Measurements from ENCODE around the gene PLCL2. TPM values are rescaled to one million over a fixed set of nuclear protein-coding genes. Genes with fewer than 3 reads are reported as not detected.
"Not testable (repeated sequence)": the region's sequence is repeated elsewhere in the genome, so short reads cannot be mapped to it uniquely, and the experiment has no call there.

PLCL2 gene
- total RNA-seq, 4 donors from 2014 or later = 5.1 to 12.3 (median 6.9) TPM

DNA sequence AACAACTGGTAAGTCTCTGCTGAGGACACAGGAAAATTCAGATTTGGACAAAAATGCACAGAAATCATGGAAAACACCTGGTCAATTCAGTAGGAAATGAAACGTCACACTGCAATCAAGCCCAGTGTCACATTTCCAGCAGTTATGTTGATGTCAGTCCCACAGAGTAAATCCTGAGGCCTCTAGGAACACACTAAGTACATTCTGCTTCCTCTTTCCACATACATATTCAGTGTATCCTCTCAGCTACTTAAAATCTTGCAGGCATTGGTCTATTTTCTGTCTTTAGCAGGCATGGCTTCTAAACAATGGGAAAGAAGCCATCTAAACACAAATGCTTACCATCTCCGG, 207.8 kb downstream of the PLCL2 start:
- H3K27me3 ChIP-seq = no peaks in the 10 kb centered on the region
- no peak overlapping the region for H3K27ac ChIP-seq
- 60 to 75% methylated on average over 1 of the region's 2 CpGs for WGBS, 2 donors (ENCODE audit: low coverage in 1 of 2)
- ATAC-seq = no peak
- H3K4me3 ChIP-seq = no peak overlapping the region
- TF ChIP-seq, protein P1, sequence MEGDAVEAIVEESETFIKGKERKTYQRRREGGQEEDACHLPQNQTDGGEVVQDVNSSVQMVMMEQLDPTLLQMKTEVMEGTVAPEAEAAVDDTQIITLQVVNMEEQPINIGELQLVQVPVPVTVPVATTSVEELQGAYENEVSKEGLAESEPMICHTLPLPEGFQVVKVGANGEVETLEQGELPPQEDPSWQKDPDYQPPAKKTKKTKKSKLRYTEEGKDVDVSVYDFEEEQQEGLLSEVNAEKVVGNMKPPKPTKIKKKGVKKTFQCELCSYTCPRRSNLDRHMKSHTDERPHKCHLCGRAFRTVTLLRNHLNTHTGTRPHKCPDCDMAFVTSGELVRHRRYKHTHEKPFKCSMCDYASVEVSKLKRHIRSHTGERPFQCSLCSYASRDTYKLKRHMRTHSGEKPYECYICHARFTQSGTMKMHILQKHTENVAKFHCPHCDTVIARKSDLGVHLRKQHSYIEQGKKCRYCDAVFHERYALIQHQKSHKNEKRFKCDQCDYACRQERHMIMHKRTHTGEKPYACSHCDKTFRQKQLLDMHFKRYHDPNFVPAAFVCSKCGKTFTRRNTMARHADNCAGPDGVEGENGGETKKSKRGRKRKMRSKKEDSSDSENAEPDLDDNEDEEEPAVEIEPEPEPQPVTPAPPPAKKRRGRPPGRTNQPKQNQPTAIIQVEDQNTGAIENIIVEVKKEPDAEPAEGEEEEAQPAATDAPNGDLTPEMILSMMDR (IDR thresholded peaks at IDR 0.05) = no peak
- TF ChIP-seq EP300 (IDR thresholded peaks at IDR 0.05) = no peak
- no peak for TF ChIP-seq POLR2A (IDR thresholded peaks at IDR 0.05)
- no peak for TF ChIP-seq POLR2AphosphoS5 (IDR thresholded peaks at IDR 0.05)
- no peaks in the 10 kb centered on the region for H3K9me3 ChIP-seq
- H3K4me1 ChIP-seq = peaks cover 0 to 32% (median 2%) of the 10 kb centered on the region in 3 donors
- no peaks in the 10 kb centered on the region for H3K36me3 ChIP-seq

DNA sequence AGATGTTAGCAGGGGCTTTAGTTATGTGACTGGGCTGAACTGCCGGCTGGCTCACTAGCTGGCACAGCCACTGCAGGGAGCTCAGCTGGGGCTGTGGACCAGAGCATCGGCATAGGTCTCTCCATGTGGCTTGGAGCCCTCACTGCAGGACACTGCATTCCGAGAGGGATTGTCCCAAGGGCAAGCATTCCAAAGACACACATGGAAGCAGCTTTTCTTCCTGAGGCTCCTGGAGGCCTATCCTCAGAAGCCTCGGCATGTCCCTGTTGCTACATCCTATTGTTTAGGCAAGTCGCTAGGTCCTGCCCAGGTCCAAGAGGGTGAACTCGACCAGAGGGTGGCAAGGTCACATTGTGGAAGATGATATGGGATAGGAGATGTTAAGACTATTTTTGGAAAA, 209.8 kb downstream of the PLCL2 start:
- Histone ChIP-seq H3K9me3 (no peaks in the 10 kb centered on the region), H3K36me3 (no peaks in the 10 kb centered on the region), H3K4me3 (no peak overlapping the region), H3K27ac (no peak overlapping the region), H3K27me3 (no peaks in the 10 kb centered on the region), H3K4me1 (peaks cover 0 to 14% (median 0%) of the 10 kb centered on the region in 3 donors)
- 80% methylated on average over 1 of the region's 6 CpGs; no CpG with 5 or more reads in 1 of the 2 donors for WGBS, 2 donors (ENCODE audit: low coverage in 1 of 2)
- no peak for ATAC-seq
- TF ChIP-seq, protein P1 (IDR thresholded peaks at IDR 0.05) = no peak
- TF ChIP-seq POLR2A (IDR thresholded peaks at IDR 0.05) = no peak
- no peak for TF ChIP-seq EP300 (IDR thresholded peaks at IDR 0.05)
- no peak for TF ChIP-seq POLR2AphosphoS5 (IDR thresholded peaks at IDR 0.05)

DNA sequence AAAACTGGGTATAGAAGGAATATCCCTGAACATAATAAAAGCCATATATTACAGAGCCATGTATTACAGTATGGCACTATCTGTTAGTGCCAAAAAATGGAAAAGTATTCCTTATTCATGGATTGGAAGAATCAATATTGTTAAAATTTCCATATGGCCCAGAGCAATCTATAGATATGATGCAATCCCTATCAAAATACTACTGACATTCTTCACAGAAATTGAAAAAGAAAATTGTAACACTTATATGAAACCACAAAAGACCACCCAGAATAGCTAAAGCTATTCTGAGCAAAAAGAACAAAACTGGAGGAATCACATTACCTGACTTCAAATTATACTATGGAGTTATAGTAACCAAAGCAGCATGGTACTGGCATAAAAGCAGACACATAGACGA, 218.8 kb downstream of the PLCL2 start:
- ATAC-seq = no peak
- Histone ChIP-seq H3K27me3 (no peaks in the 10 kb centered on the region), H3K27ac (no peak overlapping the region), H3K4me1 (no peaks in the 10 kb centered on the region), H3K36me3 (no peaks in the 10 kb centered on the region), H3K9me3 (no peaks in the 10 kb centered on the region), H3K4me3 (no peak overlapping the region)
- WGBS, 2 donors (ENCODE audit: low coverage in 1 of 2) = 75 to 83% methylated on average over 1 of the region's 1 CpG
- TF ChIP-seq POLR2AphosphoS5 (IDR thresholded peaks at IDR 0.05) (no peak), POLR2A (IDR thresholded peaks at IDR 0.05) (no peak), EP300 (IDR thresholded peaks at IDR 0.05) (no peak)
- TF ChIP-seq, protein P1 (IDR thresholded peaks at IDR 0.05) = no peak

DNA sequence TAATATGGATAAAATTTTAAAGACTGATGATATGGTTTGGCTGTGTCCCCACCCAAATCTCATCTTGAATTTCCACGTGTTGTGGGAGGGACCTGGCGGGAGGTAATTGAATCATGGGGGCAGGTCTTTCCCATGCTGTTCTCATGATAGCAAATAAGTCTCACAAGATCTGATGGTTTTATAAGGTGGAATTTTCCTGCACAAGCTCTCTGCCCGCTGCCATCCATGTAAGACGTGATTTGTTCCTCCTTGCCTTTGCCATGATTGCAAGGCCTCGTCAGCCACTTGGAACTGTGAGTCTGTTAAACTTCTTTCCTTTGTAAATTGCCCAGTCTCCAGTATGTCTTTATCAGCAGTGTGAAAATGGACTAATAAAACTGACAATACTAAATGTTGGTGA, 222.0 kb downstream of the PLCL2 start:
- WGBS, 2 donors (ENCODE audit: low coverage in 1 of 2) = 81 to 86% methylated on average over 2 to 5 of the region's 5 CpGs
- H3K27me3 ChIP-seq, H3K4me3 ChIP-seq, H3K36me3 ChIP-seq, H3K27ac ChIP-seq, H3K4me1 ChIP-seq, ATAC-seq, H3K9me3 ChIP-seq: not testable (repeated sequence)

DNA sequence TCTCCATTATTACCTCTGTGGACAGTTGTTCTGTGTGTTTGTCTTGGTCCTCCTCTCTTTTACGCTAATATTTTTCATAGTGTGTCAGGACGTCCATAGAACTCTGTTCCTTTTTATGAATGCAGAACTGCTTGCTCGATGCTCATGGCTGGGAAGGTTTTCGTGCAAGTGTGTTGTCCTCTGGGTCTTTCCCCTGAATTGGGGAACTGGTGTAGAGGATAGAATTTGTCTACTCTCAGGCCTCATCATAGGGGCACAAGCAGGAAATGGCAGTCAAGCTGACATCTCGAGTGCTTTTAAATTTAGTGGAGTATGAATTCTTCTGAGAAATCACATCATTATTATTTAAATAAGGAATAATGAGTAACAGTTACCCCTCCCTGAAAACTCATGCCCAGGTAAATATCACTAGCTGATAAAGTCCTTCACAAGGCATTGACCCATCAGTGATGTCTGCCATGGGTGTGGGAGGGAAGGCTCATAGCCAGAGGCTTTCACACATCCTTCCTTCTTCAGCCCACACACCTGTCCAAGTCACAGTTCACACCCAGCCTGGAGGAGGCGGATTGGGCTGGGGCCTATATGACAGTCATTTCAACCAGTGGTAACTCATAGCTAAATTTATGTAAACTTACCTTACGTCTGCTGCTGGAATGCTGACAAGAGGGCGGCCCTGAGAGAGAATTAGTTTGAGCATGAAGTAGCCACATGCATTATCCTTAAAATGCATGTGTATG, 226.1 kb downstream of the PLCL2 start:
- no peaks in the 10 kb centered on the region for H3K4me1 ChIP-seq
- H3K9me3 ChIP-seq = no peaks in the 10 kb centered on the region
- no peak overlapping the region for H3K4me3 ChIP-seq
- H3K36me3 ChIP-seq = no peaks in the 10 kb centered on the region
- TF ChIP-seq POLR2A (IDR thresholded peaks at IDR 0.05) (no peak), POLR2AphosphoS5 (IDR thresholded peaks at IDR 0.05) (no peak), EP300 (IDR thresholded peaks at IDR 0.05) (no peak)
- TF ChIP-seq, protein P1 (IDR thresholded peaks at IDR 0.05) = no peak
- no peak overlapping the region for H3K27ac ChIP-seq
- ATAC-seq = no peak
- no peaks in the 10 kb centered on the region for H3K27me3 ChIP-seq
- 62 to 76% methylated on average over 3 to 6 of the region's 8 CpGs for WGBS, 2 donors (ENCODE audit: low coverage in 1 of 2)

Data from gastroesophageal sphincter (tissue), 4 donors.